ENCODE data around the gene STK24. TPM values are rescaled to one million over a fixed set of nuclear protein-coding genes. Genes with fewer than 3 reads are reported as not detected.

The STK24 gene
- total and polyA plus RNA-seq, 10 of the 15 experiments (the other 5 are each of a cell fraction or from before 2014, with no cell fraction given), result 7.5 to 115 (median 52.9) TPM

GRCh38 chr13:98556142-98556816, 20.6 kb downstream of the STK24 start:
- no TSS peak for BruUV-seq (replicated peaks)
- RAD21 ChIA-PET (ENCODE audit: unreplicated experiment), result interaction anchor here (0.7 to 2.2 kb wide), 4 partner anchors 15 to 115 kb away, joined by 3 to 7 read pairs (median 4); no protein-coding TSS in a partner anchor
- WGBS (ENCODE audit: insufficient coverage, insufficient replicate concordance, low lambda C conversion rate, missing lambda C conversion rate), result 87% methylated on average over 8 of the region's 8 CpGs
- in situ Hi-C loops (cut with MboI), result loop anchor here (25.0 kb wide), 1 partner anchor 1119 kb away; the partner anchor contains the start of gene RAP2A
- Histone ChIP-seq H3K27ac (ENCODE audit: control insufficient read depth, insufficient read depth) (no peak overlapping the region), H3K79me2 (ENCODE audit: control insufficient read depth, insufficient read depth, low read length) (peaks cover 90% of the 10 kb centered on the region), H3K4me3 (no peak overlapping the region), H2AFZ (ENCODE audit: control insufficient read depth, low read depth, low read length) (no peak overlapping the region), H3K9me3 (replicated peaks; ENCODE audit: control insufficient read depth, insufficient read depth, low read length) (no peaks in the 10 kb centered on the region), H3K4me2 (ENCODE audit: control insufficient read depth, insufficient read depth) (no peak overlapping the region), H3K4me1 (ENCODE audit: control insufficient read depth, insufficient read depth, low read length) (peaks cover 8% of the 10 kb centered on the region), H3K27me3 (replicated peaks in 1 of 2; ENCODE audit: control insufficient read depth in 2 of 2, insufficient read depth in 2 of 2, low read length in 1 of 2) (no peaks in the 10 kb centered on the region), H3K36me3 (ENCODE audit: control insufficient read depth in 2 of 2, insufficient read depth in 2 of 2, low read length in 1 of 2) (peaks cover 2 to 3% of the 10 kb centered on the region in 2 experiments; a peak in 2 of 4 replicates), H4K20me1 (ENCODE audit: control insufficient read depth, insufficient read depth) (peaks cover 13% of the 10 kb centered on the region), H3K9ac (ENCODE audit: control insufficient read depth, insufficient read depth, low read length) (no peak overlapping the region)
- intact Hi-C loops (cut with micrococcal nuclease; ENCODE audit: unreplicated experiment), result no loop called here
- no peak for DNase-seq (ENCODE audit: low read depth, low spot score)
- SMC1A ChIA-PET (ENCODE audit: uncharacterized antibody, unreplicated experiment), result interaction anchor here (1.0 to 2.0 kb wide), 5 partner anchors 15 to 110 kb away, joined by 4 to 5 read pairs (median 4); no protein-coding TSS in a partner anchor
- no peak for FAIRE-seq
- CTCF ChIA-PET, result interaction anchor here (0.8 to 1.8 kb wide), 4 partner anchors 15 to 111 kb away, joined by 3 to 8 read pairs (median 4); no protein-coding TSS in a partner anchor
- no peak for ATAC-seq
- POLR2A ChIA-PET, result interaction anchor here (0.7 to 1.8 kb wide), 3 partner anchors 9 to 109 kb away, joined by 4 to 5 read pairs (median 4); no protein-coding TSS in a partner anchor
- no peak for TF ChIP-seq EP300 (IDR thresholded peaks at IDR 0.05; ENCODE audit: borderline replicate concordance in 1 of 2, control insufficient read depth in 1 of 2, low read depth in 2 of 2, low read length in 2 of 2)
- no peak for TF ChIP-seq EGR1 (IDR thresholded peaks at IDR 0.05; ENCODE audit: borderline replicate concordance in 1 of 2, low read depth in 2 of 2, low read length in 2 of 2)
- no peak for TF ChIP-seq ZNF622 (IDR thresholded peaks at IDR 0.05)
- TF ChIP-seq POLR2AphosphoS5 (IDR thresholded peaks at IDR 0.05; ENCODE audit: low read length), result no peak
- no peak for TF ChIP-seq HCFC1 (IDR thresholded peaks at IDR 0.05; ENCODE audit: low read length)
- TF ChIP-seq, protein P1, sequence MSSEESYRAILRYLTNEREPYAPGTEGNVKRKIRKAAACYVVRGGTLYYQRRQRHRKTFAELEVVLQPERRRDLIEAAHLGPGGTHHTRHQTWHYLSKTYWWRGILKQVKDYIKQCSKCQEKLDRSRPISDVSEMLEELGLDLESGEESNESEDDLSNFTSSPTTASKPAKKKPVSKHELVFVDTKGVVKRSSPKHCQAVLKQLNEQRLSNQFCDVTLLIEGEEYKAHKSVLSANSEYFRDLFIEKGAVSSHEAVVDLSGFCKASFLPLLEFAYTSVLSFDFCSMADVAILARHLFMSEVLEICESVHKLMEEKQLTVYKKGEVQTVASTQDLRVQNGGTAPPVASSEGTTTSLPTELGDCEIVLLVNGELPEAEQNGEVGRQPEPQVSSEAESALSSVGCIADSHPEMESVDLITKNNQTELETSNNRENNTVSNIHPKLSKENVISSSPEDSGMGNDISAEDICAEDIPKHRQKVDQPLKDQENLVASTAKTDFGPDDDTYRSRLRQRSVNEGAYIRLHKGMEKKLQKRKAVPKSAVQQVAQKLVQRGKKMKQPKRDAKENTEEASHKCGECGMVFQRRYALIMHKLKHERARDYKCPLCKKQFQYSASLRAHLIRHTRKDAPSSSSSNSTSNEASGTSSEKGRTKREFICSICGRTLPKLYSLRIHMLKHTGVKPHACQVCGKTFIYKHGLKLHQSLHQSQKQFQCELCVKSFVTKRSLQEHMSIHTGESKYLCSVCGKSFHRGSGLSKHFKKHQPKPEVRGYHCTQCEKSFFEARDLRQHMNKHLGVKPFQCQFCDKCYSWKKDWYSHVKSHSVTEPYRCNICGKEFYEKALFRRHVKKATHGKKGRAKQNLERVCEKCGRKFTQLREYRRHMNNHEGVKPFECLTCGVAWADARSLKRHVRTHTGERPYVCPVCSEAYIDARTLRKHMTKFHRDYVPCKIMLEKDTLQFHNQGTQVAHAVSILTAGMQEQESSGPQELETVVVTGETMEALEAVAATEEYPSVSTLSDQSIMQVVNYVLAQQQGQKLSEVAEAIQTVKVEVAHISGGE (CRISPR knock-in tag; IDR thresholded peaks at IDR 0.05), result no peak
- TF ChIP-seq REST (IDR thresholded peaks at IDR 0.05; ENCODE audit: low read depth, low read length), result no peak
- no peak for TF ChIP-seq ATF7 (IDR thresholded peaks at IDR 0.05; ENCODE audit: low read depth)
- no peak for TF ChIP-seq NKRF (conservative IDR thresholded peaks at IDR 0.05)
- TF ChIP-seq RBBP5 (conservative IDR thresholded peaks at IDR 0.05), result no peak
- TF ChIP-seq ATF3 (IDR thresholded peaks at IDR 0.05; ENCODE audit: borderline replicate concordance, extremely low read depth, low read depth, low read length), result no peak
